ENCODE results near the gene ALB.

ALB gene

DNA sequence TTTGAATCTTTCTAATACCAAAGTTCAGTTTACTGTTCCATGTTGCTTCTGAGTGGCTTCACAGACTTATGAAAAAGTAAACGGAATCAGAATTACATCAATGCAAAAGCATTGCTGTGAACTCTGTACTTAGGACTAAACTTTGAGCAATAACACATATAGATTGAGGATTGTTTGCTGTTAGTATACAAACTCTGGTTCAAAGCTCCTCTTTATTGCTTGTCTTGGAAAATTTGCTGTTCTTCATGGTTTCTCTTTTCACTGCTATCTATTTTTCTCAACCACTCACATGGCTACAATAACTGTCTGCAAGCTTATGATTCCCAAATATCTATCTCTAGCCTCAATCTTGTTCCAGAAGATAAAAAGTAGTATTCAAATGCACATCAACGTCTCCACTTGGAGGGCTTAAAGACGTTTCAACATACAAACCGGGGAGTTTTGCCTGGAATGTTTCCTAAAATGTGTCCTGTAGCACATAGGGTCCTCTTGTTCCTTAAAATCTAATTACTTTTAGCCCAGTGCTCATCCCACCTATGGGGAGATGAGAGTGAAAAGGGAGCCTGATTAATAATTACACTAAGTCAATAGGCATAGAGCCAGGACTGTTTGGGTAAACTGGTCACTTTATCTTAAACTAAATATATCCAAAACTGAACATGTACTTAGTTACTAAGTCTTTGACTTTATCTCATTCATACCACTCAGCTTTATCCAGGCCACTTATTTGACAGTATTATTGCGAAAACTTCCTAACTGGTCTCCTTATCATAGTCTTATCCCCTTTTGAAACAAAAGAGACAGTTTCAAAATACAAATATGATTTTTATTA, 28.3 kb downstream of the ALB start:
- DNase-seq, result no peak

- DNase-seq, result no peak
Observed at GRCh38 chr4:73433140-73433539, 29.1 kb downstream of the ALB start.

GRCh38 chr4:73434311-73434710, 30.2 kb downstream of the ALB start:
- no peak for DNase-seq

DNA sequence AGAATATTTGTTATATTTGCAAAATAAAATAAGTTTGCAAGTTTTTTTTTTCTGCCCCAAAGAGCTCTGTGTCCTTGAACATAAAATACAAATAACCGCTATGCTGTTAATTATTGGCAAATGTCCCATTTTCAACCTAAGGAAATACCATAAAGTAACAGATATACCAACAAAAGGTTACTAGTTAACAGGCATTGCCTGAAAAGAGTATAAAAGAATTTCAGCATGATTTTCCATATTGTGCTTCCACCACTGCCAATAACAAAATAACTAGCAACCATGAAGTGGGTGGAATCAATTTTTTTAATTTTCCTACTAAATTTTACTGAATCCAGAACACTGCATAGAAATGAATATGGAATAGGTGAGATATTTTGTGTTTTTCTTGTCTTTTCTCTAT, 31.9 kb downstream of the ALB start, which contains the start of gene AFP:
Gene AFP (plus strand): TSS at position 238 of the 400 bp plus-strand sequence. CDS start 42 bp downstream, at position 280.
- no peak for DNase-seq

GRCh38 chr4:73436674-73437557, 32.8 kb downstream of the ALB start:
- no peak for DNase-seq

DNA sequence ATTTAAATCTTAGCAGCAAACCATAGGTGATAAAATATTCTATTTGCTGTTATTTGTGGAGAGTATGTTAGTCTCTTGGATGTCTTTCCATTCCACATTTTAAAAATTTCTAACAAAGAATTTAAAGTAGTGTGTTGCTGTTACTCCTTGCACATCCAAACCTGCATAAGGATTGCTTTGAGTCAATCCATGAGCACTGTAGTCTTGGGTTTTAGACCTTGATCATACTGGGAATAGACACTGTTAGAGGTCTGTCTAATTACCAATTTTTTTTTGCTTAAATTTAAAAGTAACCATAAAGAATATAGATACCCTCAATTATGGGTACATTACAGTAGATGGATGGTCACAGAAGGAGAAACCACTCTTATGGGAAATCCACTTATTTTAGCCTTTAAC, 33.5 kb downstream of the ALB start:
- DNase-seq, result no peak

DNA sequence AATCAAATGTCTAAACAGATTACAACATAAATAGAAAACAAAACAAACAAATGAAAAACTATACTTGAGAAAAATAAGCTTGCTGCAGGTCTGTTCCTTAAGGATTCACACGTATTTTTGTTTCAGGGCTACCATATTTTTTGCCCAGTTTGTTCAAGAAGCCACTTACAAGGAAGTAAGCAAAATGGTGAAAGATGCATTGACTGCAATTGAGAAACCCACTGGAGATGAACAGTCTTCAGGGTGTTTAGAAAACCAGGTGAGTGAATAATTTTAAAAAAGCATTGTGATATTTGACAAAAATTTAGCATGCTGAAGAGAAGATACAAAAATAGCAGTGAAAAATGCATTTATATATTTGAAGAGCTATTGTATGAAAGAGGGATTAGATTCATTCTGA, 34.0 kb downstream of the ALB start:
- no peak for DNase-seq

DNA sequence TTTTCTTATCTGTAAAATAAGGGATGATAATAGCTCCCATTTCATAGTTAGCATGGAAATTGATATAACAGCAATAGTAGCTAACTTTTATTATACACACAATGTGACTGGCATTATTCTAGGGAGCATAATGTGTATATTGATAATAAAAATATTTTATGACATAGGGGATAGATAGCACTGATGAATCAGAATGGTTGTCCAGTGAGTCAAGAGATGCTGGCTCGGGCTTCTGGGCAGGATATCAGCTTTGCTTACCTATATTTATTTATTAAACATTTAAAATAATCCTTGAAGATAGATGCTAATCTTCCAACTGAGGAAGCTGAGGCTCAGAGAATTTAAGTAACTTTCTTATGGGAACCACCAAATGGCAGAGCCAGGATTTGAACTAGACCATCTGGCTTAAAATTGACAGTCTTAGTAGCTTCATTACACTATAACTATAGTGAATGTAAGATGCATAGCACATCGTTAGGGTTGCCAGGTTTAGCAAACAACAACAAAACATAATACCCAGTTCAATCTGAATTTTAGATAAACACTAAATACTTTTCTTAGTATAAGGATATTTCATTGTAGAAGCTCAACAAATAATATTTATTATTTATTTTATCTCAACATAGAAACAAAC, 34.6 kb downstream of the ALB start:
- no peak for DNase-seq

DNA sequence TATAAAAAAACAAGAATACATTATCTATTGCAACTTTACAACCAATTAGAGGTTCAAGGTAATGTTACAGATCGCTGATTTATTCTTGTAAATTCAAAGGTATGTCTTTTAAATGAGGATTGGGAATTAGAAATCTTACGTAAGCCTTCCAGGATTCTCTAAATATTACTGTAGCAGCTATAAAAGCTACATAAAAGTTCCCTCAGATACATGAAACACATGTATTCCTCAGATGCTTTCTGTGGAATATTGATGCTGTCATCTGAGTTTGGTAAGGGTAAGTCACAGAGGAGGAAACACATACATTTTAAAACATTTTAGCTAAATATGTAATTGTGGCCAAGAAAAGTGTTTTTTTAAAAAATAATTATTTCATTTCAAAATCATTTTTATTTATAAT, 35.4 kb downstream of the ALB start:
- DNase-seq, result no peak

- no peak for DNase-seq
Observed at GRCh38 chr4:73439991-73440390, 35.9 kb downstream of the ALB start.

DNA sequence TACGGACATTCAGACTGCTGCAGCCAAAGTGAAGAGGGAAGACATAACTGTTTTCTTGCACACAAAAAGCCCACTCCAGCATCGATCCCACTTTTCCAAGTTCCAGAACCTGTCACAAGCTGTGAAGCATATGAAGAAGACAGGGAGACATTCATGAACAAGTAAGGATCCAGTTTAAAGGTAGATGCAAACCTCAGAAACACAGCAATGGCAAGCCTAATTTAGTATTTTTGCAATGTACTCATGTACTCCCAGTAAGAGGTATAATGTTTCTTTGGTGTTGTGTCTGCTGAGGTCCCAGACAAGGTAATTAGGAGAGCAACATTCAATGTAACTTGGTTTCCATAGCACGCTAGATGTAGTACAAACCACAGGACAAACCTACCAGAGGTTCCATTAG, 36.6 kb downstream of the ALB start:
- DNase-seq, result no peak

DNA sequence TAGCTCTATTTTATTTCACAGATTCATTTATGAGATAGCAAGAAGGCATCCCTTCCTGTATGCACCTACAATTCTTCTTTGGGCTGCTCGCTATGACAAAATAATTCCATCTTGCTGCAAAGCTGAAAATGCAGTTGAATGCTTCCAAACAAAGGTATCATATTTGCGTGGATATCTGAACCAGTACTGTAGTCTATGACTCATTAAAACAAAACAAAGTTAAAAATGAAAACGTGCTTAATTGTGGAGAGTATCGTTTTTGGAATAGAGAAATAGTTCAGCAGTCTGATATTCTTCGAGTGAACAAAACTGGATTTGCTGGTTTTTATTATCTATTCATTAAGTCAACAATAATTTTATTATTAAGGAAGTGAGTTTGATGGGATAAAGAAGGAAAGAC, 38.2 kb downstream of the ALB start:
- DNase-seq, result no peak

- no peak for DNase-seq
Observed at GRCh38 chr4:73443224-73443623, 39.1 kb downstream of the ALB start.

- DNase-seq, result no peak
Observed at GRCh38 chr4:73445383-73446335, 41.6 kb downstream of the ALB start.

- peak; percentile 62 for DNase-seq
Observed at GRCh38 chr4:73446336-73446938, 42.4 kb downstream of the ALB start.

- no peak for DNase-seq
Observed at GRCh38 chr4:73447671-73448070, 43.6 kb downstream of the ALB start.

DNA sequence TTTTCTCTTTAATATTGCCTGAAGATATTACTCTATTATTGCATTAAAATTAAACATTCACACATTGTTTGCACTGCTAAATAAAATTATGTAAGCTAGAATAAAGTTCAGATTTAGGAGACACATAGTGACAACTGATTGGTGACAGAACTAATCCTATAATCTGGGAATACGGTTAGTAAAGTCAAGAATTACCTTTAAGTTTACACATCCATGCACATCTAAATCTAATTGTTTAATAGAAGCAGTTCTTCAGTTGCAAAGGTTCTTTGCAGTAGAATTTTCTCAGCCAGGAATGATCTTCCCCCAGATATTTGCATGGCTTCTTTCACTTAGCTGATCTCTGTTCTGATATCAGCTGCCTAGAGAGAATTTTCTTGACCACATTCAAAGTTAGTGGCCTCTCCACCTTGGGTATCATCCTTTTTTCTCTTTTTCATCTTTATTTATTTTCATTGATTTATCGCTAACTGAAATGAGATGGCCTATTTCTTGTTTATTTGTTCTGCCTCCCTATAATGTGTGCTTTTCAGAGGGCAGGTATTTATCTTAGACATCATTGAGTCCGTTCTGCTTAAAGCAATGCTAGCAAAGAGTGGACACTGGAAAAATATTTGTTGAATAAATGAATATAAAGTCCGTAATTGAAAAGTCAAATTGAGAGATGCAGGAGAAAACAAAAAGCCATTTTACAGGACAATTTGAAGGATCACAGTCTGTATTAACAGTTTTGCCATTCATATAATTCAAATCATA, 44.5 kb downstream of the ALB start:
- DNase-seq, result no peak

DNA sequence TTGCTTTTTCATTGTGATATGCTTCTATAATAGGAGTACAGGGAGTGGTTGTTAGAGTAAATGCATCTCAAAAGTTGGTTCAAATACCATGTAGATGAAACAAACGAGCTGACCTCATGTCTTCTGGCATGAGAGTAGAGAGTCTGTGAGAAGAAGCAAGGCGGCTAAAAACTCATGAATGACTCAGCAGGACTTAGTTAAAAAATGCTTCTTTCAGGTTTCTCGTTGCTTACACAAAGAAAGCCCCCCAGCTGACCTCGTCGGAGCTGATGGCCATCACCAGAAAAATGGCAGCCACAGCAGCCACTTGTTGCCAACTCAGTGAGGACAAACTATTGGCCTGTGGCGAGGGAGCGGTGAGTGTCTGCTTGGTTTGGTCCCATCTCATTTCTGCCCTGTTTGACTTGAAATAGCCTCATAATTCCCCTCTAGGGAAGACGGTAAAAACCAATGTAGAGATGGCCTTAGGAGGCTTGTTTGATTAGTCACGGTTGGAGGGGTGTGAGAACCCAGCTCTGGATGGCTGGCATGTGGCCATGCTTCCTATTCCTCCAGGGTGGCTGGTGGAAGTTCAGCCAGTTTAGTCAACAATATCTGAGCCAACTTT, 46.4 kb downstream of the ALB start:
- peak; percentile 73 for DNase-seq

GRCh38 chr4:73451404-73451803, 47.3 kb downstream of the ALB start:
- DNase-seq, result peak; percentile 26

DNA sequence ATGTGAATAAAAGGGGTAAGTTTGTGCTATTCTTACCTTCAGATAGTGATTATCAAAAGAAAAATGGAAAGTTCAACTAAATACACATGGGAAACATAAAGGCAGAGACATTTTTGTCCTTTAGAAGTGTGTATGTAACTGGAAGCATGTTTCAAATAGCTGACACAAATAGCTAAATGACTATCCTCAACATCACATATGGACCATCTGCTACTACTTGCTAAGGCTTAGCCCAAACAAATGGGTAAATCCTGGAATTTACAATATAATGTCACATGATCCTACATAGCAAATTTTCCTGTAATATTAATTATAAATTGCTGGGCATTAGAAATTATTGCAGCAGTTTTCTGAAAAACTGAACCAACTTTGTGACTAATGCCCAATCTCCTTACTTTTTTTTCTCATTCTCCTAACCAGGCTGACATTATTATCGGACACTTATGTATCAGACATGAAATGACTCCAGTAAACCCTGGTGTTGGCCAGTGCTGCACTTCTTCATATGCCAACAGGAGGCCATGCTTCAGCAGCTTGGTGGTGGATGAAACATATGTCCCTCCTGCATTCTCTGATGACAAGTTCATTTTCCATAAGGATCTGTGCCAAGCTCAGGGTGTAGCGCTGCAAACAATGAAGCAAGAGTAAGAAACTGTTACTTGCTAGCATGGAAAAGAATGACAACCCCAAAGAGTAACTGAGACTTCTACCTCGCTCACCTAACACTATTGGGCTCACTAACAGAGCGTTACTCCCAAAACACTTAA, 48.1 kb downstream of the ALB start:
- no peak for DNase-seq
